ENCODE measurements around the gene RNASE7.

DNA sequence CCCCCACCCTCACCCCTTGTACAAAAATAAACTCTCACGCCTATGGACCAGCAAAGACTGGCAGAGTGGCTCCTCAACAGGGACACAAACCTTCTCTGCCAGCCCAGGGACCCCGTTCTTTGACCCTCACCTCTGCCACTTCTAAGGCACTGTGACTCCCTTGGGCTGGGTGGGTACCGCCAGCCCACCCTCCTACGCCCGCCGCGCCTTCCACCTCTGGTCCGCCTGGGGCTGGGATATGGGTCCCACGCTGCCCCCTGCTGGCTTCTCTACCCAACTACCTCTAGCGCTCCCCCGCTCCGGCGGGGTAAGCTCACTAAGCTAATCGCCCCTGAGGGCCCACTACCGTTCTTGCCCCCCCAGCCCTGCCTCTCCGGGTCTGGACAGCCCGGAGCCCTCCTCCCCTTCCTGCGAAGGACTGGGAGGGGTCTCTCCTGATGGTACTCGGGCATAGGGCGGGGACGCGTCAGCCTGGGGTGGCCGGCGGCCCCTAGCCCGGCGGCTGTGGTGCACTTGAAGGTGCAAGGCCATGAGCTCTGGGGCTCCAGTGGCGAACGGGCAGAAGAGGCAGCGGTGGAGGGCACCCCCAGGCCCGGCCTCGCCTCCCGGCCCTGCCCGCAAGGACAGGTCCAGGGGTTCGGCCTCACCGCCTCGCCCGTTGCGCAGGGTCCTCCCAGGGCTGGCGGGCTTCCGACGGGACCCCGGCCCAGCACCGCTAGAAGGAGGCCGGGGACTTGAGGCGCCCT, 48.2 kb downstream of the RNASE7 start:
- TF ChIP-seq, protein P1, sequence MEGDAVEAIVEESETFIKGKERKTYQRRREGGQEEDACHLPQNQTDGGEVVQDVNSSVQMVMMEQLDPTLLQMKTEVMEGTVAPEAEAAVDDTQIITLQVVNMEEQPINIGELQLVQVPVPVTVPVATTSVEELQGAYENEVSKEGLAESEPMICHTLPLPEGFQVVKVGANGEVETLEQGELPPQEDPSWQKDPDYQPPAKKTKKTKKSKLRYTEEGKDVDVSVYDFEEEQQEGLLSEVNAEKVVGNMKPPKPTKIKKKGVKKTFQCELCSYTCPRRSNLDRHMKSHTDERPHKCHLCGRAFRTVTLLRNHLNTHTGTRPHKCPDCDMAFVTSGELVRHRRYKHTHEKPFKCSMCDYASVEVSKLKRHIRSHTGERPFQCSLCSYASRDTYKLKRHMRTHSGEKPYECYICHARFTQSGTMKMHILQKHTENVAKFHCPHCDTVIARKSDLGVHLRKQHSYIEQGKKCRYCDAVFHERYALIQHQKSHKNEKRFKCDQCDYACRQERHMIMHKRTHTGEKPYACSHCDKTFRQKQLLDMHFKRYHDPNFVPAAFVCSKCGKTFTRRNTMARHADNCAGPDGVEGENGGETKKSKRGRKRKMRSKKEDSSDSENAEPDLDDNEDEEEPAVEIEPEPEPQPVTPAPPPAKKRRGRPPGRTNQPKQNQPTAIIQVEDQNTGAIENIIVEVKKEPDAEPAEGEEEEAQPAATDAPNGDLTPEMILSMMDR (IDR thresholded peaks at IDR 0.05): peak in 1 of 2 donors; percentile 23
- no peak for TF ChIP-seq POLR2A (IDR thresholded peaks at IDR 0.05)

Measured in suprapubic skin (tissue), 3 donors.